LNCaP clone FGC (cell line): ENCODE measurements around the gene FRS3.

ENCODE experiments used
- DNase-seq: peaks from one replicate; pipeline ENCODE4 v3.0.0-alpha.2; 2011; ENCODE audit warnings: low read depth
- H3K4me3 ChIP-seq: 2 replicates; pipeline ENCODE4 v1.5.1; 2011; ENCODE audit warnings: mild to moderate bottlenecking, low read depth, low read length, control low read depth
- CTCF ChIP-seq: IDR thresholded peaks from 2 replicates; pipeline ENCODE4 v1.5.1; 2012; ENCODE audit warnings: mild to moderate bottlenecking; ENCODE audit not compliant: control insufficient read depth, insufficient read depth; ENCODE audit errors: extremely low read depth

Gene FRS3

GRCh38 chr6:41724586-41725501 is 54.9 kb downstream of the FRS3 start:
- no peak for TF ChIP-seq CTCF
- no peak overlapping the region for H3K4me3 ChIP-seq
- DNase-seq: no peak

- TF ChIP-seq CTCF: no peak
- no peak for DNase-seq
- no peak overlapping the region for H3K4me3 ChIP-seq
Observed at GRCh38 chr6:41724228-41724580, 55.5 kb downstream of the FRS3 start.

- no peak for DNase-seq
- H3K4me3 ChIP-seq: no peak overlapping the region
- no peak for TF ChIP-seq CTCF
Observed at GRCh38 chr6:41723530-41724227, 56.0 kb downstream of the FRS3 start.

GRCh38 chr6:41722969-41723529 is 56.7 kb downstream of the FRS3 start:
- no peak for TF ChIP-seq CTCF
- DNase-seq: no peak
- no peak overlapping the region for H3K4me3 ChIP-seq

GRCh38 chr6:41721414-41721813 is 58.3 kb downstream of the FRS3 start:
- TF ChIP-seq CTCF: no peak
- no peak for DNase-seq
- H3K4me3 ChIP-seq: no peak overlapping the region

GRCh38 chr6:41720783-41721182 is 58.9 kb downstream of the FRS3 start:
- H3K4me3 ChIP-seq: no peak overlapping the region
- DNase-seq: no peak
- TF ChIP-seq CTCF: no peak
